Thyroid gland (tissue), 4 donors: ENCODE data around the gene DNMT3L.

ENCODE experiments used
- POLR2A ChIP-seq, 2 donors: fragments of 450-650 bp; IDR thresholded peaks; one replicate each; pipeline ENCODE4 v1.6.1; 2017; ENCODE audit warnings: antibody characterized with exemption in 2 of 2, mild to moderate bottlenecking in 2 of 2, moderate library complexity in 1 of 2
- TF ChIP-seq, protein P1 (sequence below), 6 experiments: fragments of 200-600 bp in 3 of 6; fragments of 450-650 bp in 3 of 6; sonication (generic) in 3 of 6; IDR thresholded peaks; one replicate each; pipeline ENCODE4 v1.5.1; 2016 to 2019; ENCODE audit warnings: antibody characterized with exemption in 6 of 6, mild to moderate bottlenecking in 2 of 6, inconsistent platforms in 1 of 6, moderate library complexity in 1 of 6

DNA sequence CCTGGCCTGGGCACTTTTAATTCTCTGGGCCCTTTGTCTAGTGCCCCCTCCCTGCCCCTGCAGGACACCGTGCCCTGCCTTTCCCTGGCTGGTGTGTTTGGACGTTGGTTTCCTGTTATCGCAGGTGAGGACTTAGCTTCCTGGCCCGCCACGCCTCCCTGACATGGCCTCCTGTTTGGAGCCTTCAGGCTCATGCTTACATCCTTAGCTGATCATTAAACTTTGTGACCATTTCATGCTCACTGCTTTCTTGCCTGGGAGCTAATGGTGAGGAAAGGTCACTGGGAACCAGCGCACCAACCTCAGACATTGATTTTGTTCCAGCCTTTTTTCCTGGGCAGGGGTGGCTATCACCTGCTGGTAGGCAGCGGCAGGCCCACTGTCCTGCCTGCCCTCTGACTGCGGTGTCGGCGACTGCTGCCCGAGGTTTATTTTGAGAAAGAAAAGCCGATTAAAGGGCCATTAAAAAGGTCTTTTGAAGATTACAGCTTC is 41.8 kb upstream of the DNMT3L start:
- TF ChIP-seq, protein P1, sequence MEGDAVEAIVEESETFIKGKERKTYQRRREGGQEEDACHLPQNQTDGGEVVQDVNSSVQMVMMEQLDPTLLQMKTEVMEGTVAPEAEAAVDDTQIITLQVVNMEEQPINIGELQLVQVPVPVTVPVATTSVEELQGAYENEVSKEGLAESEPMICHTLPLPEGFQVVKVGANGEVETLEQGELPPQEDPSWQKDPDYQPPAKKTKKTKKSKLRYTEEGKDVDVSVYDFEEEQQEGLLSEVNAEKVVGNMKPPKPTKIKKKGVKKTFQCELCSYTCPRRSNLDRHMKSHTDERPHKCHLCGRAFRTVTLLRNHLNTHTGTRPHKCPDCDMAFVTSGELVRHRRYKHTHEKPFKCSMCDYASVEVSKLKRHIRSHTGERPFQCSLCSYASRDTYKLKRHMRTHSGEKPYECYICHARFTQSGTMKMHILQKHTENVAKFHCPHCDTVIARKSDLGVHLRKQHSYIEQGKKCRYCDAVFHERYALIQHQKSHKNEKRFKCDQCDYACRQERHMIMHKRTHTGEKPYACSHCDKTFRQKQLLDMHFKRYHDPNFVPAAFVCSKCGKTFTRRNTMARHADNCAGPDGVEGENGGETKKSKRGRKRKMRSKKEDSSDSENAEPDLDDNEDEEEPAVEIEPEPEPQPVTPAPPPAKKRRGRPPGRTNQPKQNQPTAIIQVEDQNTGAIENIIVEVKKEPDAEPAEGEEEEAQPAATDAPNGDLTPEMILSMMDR (IDR thresholded peaks at IDR 0.05) = no peak
- no peak for TF ChIP-seq POLR2A (IDR thresholded peaks at IDR 0.05)
